Peyer's patch (tissue), 4 donors: ENCODE data around the gene NEU2.

Source experiments
- CTCF ChIP-seq, 6 experiments: fragments of 450-650 bp in 4 of 6; fragments of 200-600 bp in 2 of 6; sonication (generic) in 1 of 6; IDR thresholded peaks; one replicate each; pipeline ENCODE4 v1.5.1; 2017 to 2019; ENCODE audit warnings: antibody characterized with exemption in 6 of 6, mild to moderate bottlenecking in 3 of 6, moderate library complexity in 1 of 6
- POLR2A ChIP-seq, 2 donors: fragments of 450-650 bp; IDR thresholded peaks; one replicate each; pipeline ENCODE4 v1.5.1; 2017; ENCODE audit warnings: antibody characterized with exemption in 2 of 2, mild to moderate bottlenecking in 2 of 2, moderate library complexity in 2 of 2

- TF ChIP-seq POLR2A (IDR thresholded peaks at IDR 0.05) (no peak), CTCF (IDR thresholded peaks at IDR 0.05) (no peak)
These were observed 9.3 kb upstream of the NEU2 start for GRCh38 chr2:233023007-233023760.
